ENCODE measurements around the gene L2HGDH.
A peak's percentile ranks its signal among the peaks of the same experiment; 100 is the strongest.
"Not testable (repeated sequence)": the region's sequence is repeated elsewhere in the genome, so short reads cannot be mapped to it uniquely, and the experiment has no call there.

L2HGDH gene

GRCh38 chr14:50339178-50339804, 27.3 kb upstream of the L2HGDH start:
- DNase-seq: no peak

GRCh38 chr14:50338587-50338986, 26.6 kb upstream of the L2HGDH start:
- ATAC-seq (no peak), DNase-seq (no peak)

More at GRCh38 chr14:50339178-50339804, 27.3 kb upstream of the L2HGDH start:
- ATAC-seq: no peak

GRCh38 chr14:50335989-50336824, 24.2 kb upstream of the L2HGDH start:
- no peak for DNase-seq
- no peak for ATAC-seq

GRCh38 chr14:50335389-50335788, 23.4 kb upstream of the L2HGDH start:
- ATAC-seq (no peak), DNase-seq (no peak)

GRCh38 chr14:50334211-50334610, 22.2 kb upstream of the L2HGDH start:
- no peak for ATAC-seq
- no peak for DNase-seq

- ATAC-seq (no peak), DNase-seq (no peak)
Measured at GRCh38 chr14:50333014-50333509, 21.0 kb upstream of the L2HGDH start.

- ATAC-seq (no peak), DNase-seq (no peak)
Measured at GRCh38 chr14:50331596-50331995, 19.6 kb upstream of the L2HGDH start.

GRCh38 chr14:50321009-50321660, 9.1 kb upstream of the L2HGDH start:
- ATAC-seq (peak; percentile 98), DNase-seq (peak; percentile 59)

- DNase-seq (peak; percentile 19), ATAC-seq (no peak)
Measured at GRCh38 chr14:50320283-50320682, 8.3 kb upstream of the L2HGDH start.

- DNase-seq (no peak), ATAC-seq (no peak)
Measured at GRCh38 chr14:50319721-50320120, 7.7 kb upstream of the L2HGDH start.

GRCh38 chr14:50319293-50319692, 7.3 kb upstream of the L2HGDH start:
- ATAC-seq (no peak), DNase-seq (no peak)

- no peak for ATAC-seq
- DNase-seq: no peak
Measured at GRCh38 chr14:50318031-50318626, 6.1 kb upstream of the L2HGDH start.

- not testable (repeated sequence) for DNase-seq, ATAC-seq
Measured at GRCh38 chr14:50314098-50314497, 2.1 kb upstream of the L2HGDH start.

GRCh38 chr14:50312734-50313054, 665 bp upstream of the L2HGDH start:
- ATAC-seq (peak; percentile 30), DNase-seq (no peak)

GRCh38 chr14:50311337-50311971, 575 bp downstream of the L2HGDH start:
- ATAC-seq (no peak), DNase-seq (no peak)

- ATAC-seq: no peak
- DNase-seq: no peak
Measured at GRCh38 chr14:50310445-50310844, 1.6 kb downstream of the L2HGDH start.

- ATAC-seq (no peak), DNase-seq (no peak)
Measured at GRCh38 chr14:50308363-50308915, 3.6 kb downstream of the L2HGDH start.

GRCh38 chr14:50303744-50304471, 8.1 kb downstream of the L2HGDH start:
- ATAC-seq: no peak
- DNase-seq: no peak

GRCh38 chr14:50301914-50302313, 10.1 kb downstream of the L2HGDH start:
- DNase-seq: no peak
- ATAC-seq: no peak

- no peak for DNase-seq
- ATAC-seq: no peak
Measured at GRCh38 chr14:50299585-50299984, 12.4 kb downstream of the L2HGDH start.

GRCh38 chr14:50290306-50290705, 21.7 kb downstream of the L2HGDH start:
- ATAC-seq: no peak
- DNase-seq: no peak
